K562 (cell line): ENCODE results near the gene UBAC2. TPM values are rescaled to one million over a fixed set of nuclear protein-coding genes. Genes with fewer than 3 reads are reported as not detected.

Source experiments
- ATAC-seq: fragments of 200-7000 bp; cut with Tn5 transposase; 3 replicates; pipeline ENCODE4 v1.9.1; 2020; ENCODE audit warnings: moderate library complexity
- BruUV-seq: library from RNA; stranded (reverse); fragments of 400-500 nt; replicated peaks from 2 replicates; lab custom pipeline; 2021; lab: Mats Ljungman, UMichigan
- CTCF ChIA-PET: fragments of 300-600 bp; formaldehyde crosslinking; extraction: SDS; loops from one replicate; lab custom pipeline; 2021; ENCODE audit warnings: low intra/inter-chr PET ratio; lab: Yijun Ruan, JAX
- POLR2A ChIA-PET: fragments of 300-600, 350-650 bp; sonication (Branson Sonifier 250); formaldehyde crosslinking; extraction: SDS; loops from one replicate; lab custom pipeline; 2021; ENCODE audit warnings: antibody characterized with exemption, inconsistent platforms; lab: Yijun Ruan, JAX
- DNase-seq, 4 experiments: peaks; one replicate each; pipeline versions ENCODE4 v3.0.0 to v3.0.0-alpha.2; 2011 to 2018; ENCODE audit warnings: low spot score in 3 of 4, mixed read lengths in 3 of 4; ENCODE audit errors: extremely low read depth in 1 of 4
- FAIRE-seq: peaks from 2 replicates; lab custom pipeline; 2011; peaks lifted over from hg19 to GRCh38; lab: Jason Lieb, UNC
- H2AFZ ChIP-seq: 2 replicates; pipeline ENCODE4 v1.6.0; 2011; ENCODE audit warnings: low read depth, low read length, control low read depth, inconsistent platforms
- H3K27ac ChIP-seq: fragments of 200-600 bp; 3 replicates; pipeline ENCODE4 v1.8.0; 2011; ENCODE audit warnings: low read depth, mild to moderate bottlenecking, control low read depth, inconsistent platforms, low read length, moderate library complexity, mixed read lengths; ENCODE audit errors: extremely low read depth
- H3K27me3 ChIP-seq, 2 experiments: fragments of 300-600 bp in 1 of 2; 2 replicates in 1 of 2; 3 replicates in 1 of 2; pipeline versions ENCODE4 v1.6.0 to v1.8.0; 2011; ENCODE audit warnings: inconsistent platforms in 2 of 2, low read length in 2 of 2, mild to moderate bottlenecking in 1 of 2, mixed read lengths in 1 of 2, moderate library complexity in 1 of 2; ENCODE audit not compliant: control insufficient read depth in 2 of 2, insufficient read depth in 2 of 2
- H3K36me3 ChIP-seq: fragments of 300-600 bp; 3 replicates; pipeline ENCODE4 v1.8.0; 2011; ENCODE audit warnings: mild to moderate bottlenecking, low read length, inconsistent platforms; ENCODE audit not compliant: control insufficient read depth, insufficient read depth
- H3K4me1 ChIP-seq, 2 experiments: fragments of 200-600 bp in 1 of 2; replicated peaks in 1 of 2; 2 replicates in 1 of 2; 3 replicates in 1 of 2; pipeline versions ENCODE4 v1.5.1 to v1.8.0; 2011; ENCODE audit warnings: inconsistent platforms in 2 of 2, low read length in 2 of 2, mild to moderate bottlenecking in 1 of 2, mixed read lengths in 1 of 2, moderate library complexity in 1 of 2; ENCODE audit not compliant: control insufficient read depth in 2 of 2, insufficient read depth in 2 of 2
- H3K4me2 ChIP-seq: 2 replicates; pipeline ENCODE4 v1.6.1; 2011; ENCODE audit warnings: low read length, control low read depth, inconsistent platforms, mixed read lengths; ENCODE audit not compliant: insufficient read depth
- H3K4me3 ChIP-seq: fragments of 200-600 bp; sonication (generic), shearing (Covaris generic); 2 replicates; pipeline ENCODE4 v1.5.1; 2016; ENCODE audit warnings: control low read depth, inconsistent platforms
- H3K79me2 ChIP-seq: fragments of 200-600 bp; 3 replicates; pipeline ENCODE4 v1.8.0; 2011; ENCODE audit warnings: low read length, inconsistent platforms; ENCODE audit not compliant: control insufficient read depth, insufficient read depth
- H3K9ac ChIP-seq, 2 experiments: 2 replicates each; pipeline versions ENCODE4 v1.6.0 to v1.6.1; 2011; ENCODE audit warnings: low read depth in 2 of 2, low read length in 2 of 2, control low read depth in 1 of 2, inconsistent platforms in 1 of 2, mild to moderate bottlenecking in 1 of 2, mixed read lengths in 1 of 2; ENCODE audit not compliant: insufficient read depth in 1 of 2
- H3K9me1 ChIP-seq: one replicate; pipeline ENCODE4 v1.6.0; 2011; ENCODE audit warnings: inconsistent platforms, mild to moderate bottlenecking, low read length, moderate library complexity; ENCODE audit not compliant: control insufficient read depth, insufficient read depth
- H3K9me3 ChIP-seq: replicated peaks from 2 replicates; pipeline ENCODE4 v1.5.1; 2011; ENCODE audit warnings: low read depth, low read length, inconsistent platforms; ENCODE audit not compliant: control insufficient read depth, insufficient read depth
- H4K20me1 ChIP-seq: replicated peaks from 2 replicates; pipeline ENCODE4 v1.6.1; 2011; ENCODE audit warnings: low read length, inconsistent platforms, mixed read lengths; ENCODE audit not compliant: control insufficient read depth, insufficient read depth
- CHD2 ChIP-seq: IDR thresholded peaks from 2 replicates; pipeline ENCODE4 v1.6.1; 2011; ENCODE audit warnings: low read depth, low read length
- WGBS: fragments of 100-300 bp; shearing (Covaris generic); methylation state at CpG from one replicate; pipeline ENCODE4 v1.1.6; 2016; ENCODE audit warnings: low coverage, mixed read lengths; ENCODE audit not compliant: insufficient coverage; ENCODE audit errors: missing lambda C conversion rate; 5-methylcytosine and 5-hydroxymethylcytosine counted together
- in situ Hi-C: fragments of 300-500 bp; cut with MboI; formaldehyde crosslinking; loops from 4 replicates; pipeline ENCODE4 v1.15.0; 2018; ENCODE audit warnings: inconsistent platforms, mixed read lengths
- intact Hi-C: fragments of 100-400 bp; cut with micrococcal nuclease; formaldehyde crosslinking; loops from 2 replicates; pipeline ENCODE4 v1.14.2; 2022
- polyA plus RNA-seq, 8 experiments: library from polyadenylated mRNA; depleted of rRNA in 4 of 8; stranded (reverse) in 5 of 8; unstranded in 3 of 8; fragments of >200 nt; fragmentation: Nextera tagmentation in 2 of 8; fragmentation: Illumina TruSeq in 1 of 8; extraction: Ambion mirVana in 2 of 8; extraction: Trizol in 1 of 8; gene quantifications; 2 replicates each; pipeline versions ENCODE4 v1.2.1 to v1.2.3, GENCODE V29; 2011 to 2014; ENCODE audit warnings: inconsistent platforms in 1 of 8, missing spikeins in 1 of 8
- total RNA-seq, 7 experiments: library from RNA; depleted of rRNA in 6 of 7; stranded (reverse); fragments of >200 nt in 6 of 7; fragmentation: Illumina TruSeq in 2 of 7; extraction: Trizol in 2 of 7; gene quantifications; 2 replicates each; pipeline versions ENCODE4 v1.2.1 to v1.2.3, GENCODE V29; 2011 to 2021; ENCODE audit warnings: low replicate concordance in 1 of 7
- TF ChIP-seq, protein P1 (sequence below): sonication (generic); formaldehyde crosslinking; IDR thresholded peaks from 2 replicates; pipeline ENCODE4 v1.8.1; 2023; ENCODE audit warnings: mild to moderate bottlenecking, missing genetic modification reagents

UBAC2 gene
- total and polyA plus RNA-seq, 9 of the 15 experiments (the other 6 are each of a cell fraction or from before 2014, with no cell fraction given), result 6.0 to 84.1 (median 32.3) TPM

DNA sequence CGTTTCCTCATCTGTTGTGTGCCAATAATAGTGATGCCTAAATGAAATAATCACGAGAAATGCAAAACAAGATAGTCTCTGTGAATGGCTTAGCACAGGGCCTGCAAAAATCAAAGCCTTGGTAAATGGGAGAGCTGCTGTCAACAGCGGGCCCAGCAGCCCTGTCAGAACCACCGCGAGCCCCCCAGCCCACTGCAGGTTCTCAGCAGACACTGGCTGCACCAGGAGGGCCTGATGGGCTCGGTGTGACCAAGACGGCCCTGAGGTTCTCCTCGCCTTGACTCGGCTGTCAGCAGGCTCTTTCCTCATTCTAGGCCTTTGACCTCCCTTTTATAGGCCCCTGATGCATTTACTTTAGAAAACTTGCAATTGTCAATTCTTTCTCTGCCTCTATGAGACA, 197.4 kb downstream of the UBAC2 start:
- POLR2A ChIA-PET, result interaction anchor here (0.7 kb wide), 1 partner anchor 436 kb away, joined by 4 read pairs; no protein-coding TSS in a partner anchor
- 27% methylated on average over 6 of the region's 9 CpGs for WGBS
- Histone ChIP-seq H2AFZ (no peak overlapping the region), H3K79me2 (no peaks in the 10 kb centered on the region)
- no peak for TF ChIP-seq CHD2
- TF ChIP-seq, protein P1, sequence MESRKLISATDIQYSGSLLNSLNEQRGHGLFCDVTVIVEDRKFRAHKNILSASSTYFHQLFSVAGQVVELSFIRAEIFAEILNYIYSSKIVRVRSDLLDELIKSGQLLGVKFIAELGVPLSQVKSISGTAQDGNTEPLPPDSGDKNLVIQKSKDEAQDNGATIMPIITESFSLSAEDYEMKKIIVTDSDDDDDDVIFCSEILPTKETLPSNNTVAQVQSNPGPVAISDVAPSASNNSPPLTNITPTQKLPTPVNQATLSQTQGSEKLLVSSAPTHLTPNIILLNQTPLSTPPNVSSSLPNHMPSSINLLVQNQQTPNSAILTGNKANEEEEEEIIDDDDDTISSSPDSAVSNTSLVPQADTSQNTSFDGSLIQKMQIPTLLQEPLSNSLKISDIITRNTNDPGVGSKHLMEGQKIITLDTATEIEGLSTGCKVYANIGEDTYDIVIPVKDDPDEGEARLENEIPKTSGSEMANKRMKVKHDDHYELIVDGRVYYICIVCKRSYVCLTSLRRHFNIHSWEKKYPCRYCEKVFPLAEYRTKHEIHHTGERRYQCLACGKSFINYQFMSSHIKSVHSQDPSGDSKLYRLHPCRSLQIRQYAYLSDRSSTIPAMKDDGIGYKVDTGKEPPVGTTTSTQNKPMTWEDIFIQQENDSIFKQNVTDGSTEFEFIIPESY (CRISPR knock-in tag), result no peak
- TF ChIP-seq, all 486 proteins: peak for 0
- intact Hi-C loops (no loop called here), in situ Hi-C loops (no loop called here)
- Histone ChIP-seq H3K4me3 (no peak overlapping the region), H3K9ac (no peak overlapping the region), H3K9me3 (no peaks in the 10 kb centered on the region), H3K27me3 (0 out of 5 replicates have a peak, but pooled peaks cover 0 to 7% of the 10 kb centered on the region in 2 experiments), H3K27ac (no peak overlapping the region), H3K4me1 (no peaks in the 10 kb centered on the region; a peak in 1 of 5 replicates), H3K9me1 (no peaks in the 10 kb centered on the region), H3K36me3 (no peaks in the 10 kb centered on the region), H4K20me1 (no peaks in the 10 kb centered on the region), H3K4me2 (no peak overlapping the region)
- BruUV-seq, result no TSS peak
- DNase-seq, result no peak
- ATAC-seq, result no peak
- no peak for FAIRE-seq
- CTCF ChIA-PET, result no interaction called here
